ENCODE data around the gene TAB2.

TAB2 gene

GRCh38 chr6:149325648-149326236 is 8.2 kb downstream of the TAB2 start:
- H3K27me3 ChIP-seq = no peaks in the 10 kb centered on the region
- no peaks in the 10 kb centered on the region; the same call in 1 of the 2 replicates for H3K4me1 ChIP-seq

GRCh38 chr6:149327638-149328037 is 10.1 kb downstream of the TAB2 start:
- no peak for TF ChIP-seq CTCF (IDR thresholded peaks at IDR 0.05; ENCODE audit: low read depth, low read length)
- no peaks in the 10 kb centered on the region for H3K9me3 ChIP-seq
- H3K4me3 ChIP-seq (ENCODE audit: low read depth, low read length) = no peak overlapping the region
- no peaks in the 10 kb centered on the region; the same call in 1 of the 2 replicates for H3K36me3 ChIP-seq
- DNase-seq = no peak
- H3K27me3 ChIP-seq = no peaks in the 10 kb centered on the region
- no peaks in the 10 kb centered on the region for H3K4me1 ChIP-seq

More at GRCh38 chr6:149325648-149326236, 8.2 kb downstream of the TAB2 start:
- H3K4me3 ChIP-seq (ENCODE audit: low read depth, low read length) = no peak overlapping the region
- H3K9me3 ChIP-seq = no peaks in the 10 kb centered on the region
- TF ChIP-seq CTCF (IDR thresholded peaks at IDR 0.05; ENCODE audit: low read depth, low read length) = no peak
- H3K36me3 ChIP-seq = no peaks in the 10 kb centered on the region; the same call in none of the 2 replicates
- no peak for DNase-seq

- Histone ChIP-seq H3K4me1 (no peaks in the 10 kb centered on the region), H3K36me3 (no peaks in the 10 kb centered on the region; the same call in 1 of the 2 replicates)
Measured at GRCh38 chr6:149328083-149328482, 10.6 kb downstream of the TAB2 start.

GRCh38 chr6:149329529-149329928 is 12.0 kb downstream of the TAB2 start:
- Histone ChIP-seq H3K4me3 (ENCODE audit: low read depth, low read length) (no peak overlapping the region), H3K36me3 (no peaks in the 10 kb centered on the region; the same call in 1 of the 2 replicates), H3K9me3 (no peaks in the 10 kb centered on the region), H3K27me3 (no peaks in the 10 kb centered on the region), H3K4me1 (no peaks in the 10 kb centered on the region)
- no peak for TF ChIP-seq CTCF (IDR thresholded peaks at IDR 0.05; ENCODE audit: low read depth, low read length)
- no peak for DNase-seq

More at GRCh38 chr6:149328083-149328482, 10.6 kb downstream of the TAB2 start:
- Histone ChIP-seq H3K9me3 (no peaks in the 10 kb centered on the region), H3K27me3 (no peaks in the 10 kb centered on the region), H3K4me3 (ENCODE audit: low read depth, low read length) (no peak overlapping the region)
- no peak for DNase-seq
- no peak for TF ChIP-seq CTCF (IDR thresholded peaks at IDR 0.05; ENCODE audit: low read depth, low read length)

GRCh38 chr6:149330133-149330532 is 12.6 kb downstream of the TAB2 start:
- no peak for DNase-seq
- no peak for TF ChIP-seq CTCF (IDR thresholded peaks at IDR 0.05; ENCODE audit: low read depth, low read length)
- Histone ChIP-seq H3K9me3 (no peaks in the 10 kb centered on the region), H3K4me1 (no peaks in the 10 kb centered on the region), H3K27me3 (no peaks in the 10 kb centered on the region), H3K4me3 (ENCODE audit: low read depth, low read length) (no peak overlapping the region), H3K36me3 (no peaks in the 10 kb centered on the region; the same call in 1 of the 2 replicates)

GRCh38 chr6:149331043-149331807 is 13.7 kb downstream of the TAB2 start:
- DNase-seq = no peak
- Histone ChIP-seq H3K36me3 (no peaks in the 10 kb centered on the region), H3K4me1 (no peaks in the 10 kb centered on the region), H3K27me3 (no peaks in the 10 kb centered on the region), H3K4me3 (ENCODE audit: low read depth, low read length) (no peak overlapping the region), H3K9me3 (no peaks in the 10 kb centered on the region)
- TF ChIP-seq CTCF (IDR thresholded peaks at IDR 0.05; ENCODE audit: low read depth, low read length) = no peak

All from BE2C (cell line).